Stimulated activated CD4-positive, alpha-beta T cell treated with anti-CD3 and anti-CD28 coated beads, Interleukin-15, amount 100 ng/mL, for 24 hours (primary cell): ENCODE measurements around the gene NPIPA7.
"Not testable (repeated sequence)": the region's sequence is repeated elsewhere in the genome, so short reads cannot be mapped to it uniquely, and the experiment has no call there.

Experiments
- DNase-seq: peaks from one replicate; pipeline ENCODE4 v3.0.0-alpha.2; 2020

NPIPA7 gene

GRCh38 chr16:16378840-16379239 lies at the start of gene NPIPA7:
NPIPA7 (plus strand) TSS chr16:16379140; CDS start chr16:16379245, 105 bp downstream.
- DNase-seq: not testable (repeated sequence)

GRCh38 chr16:16331466-16331865 lies 47.5 kb upstream of the NPIPA7 start:
- DNase-seq: not testable (repeated sequence)

GRCh38 chr16:16357556-16357955 lies 21.4 kb upstream of the NPIPA7 start:
- DNase-seq: not testable (repeated sequence)

DNA sequence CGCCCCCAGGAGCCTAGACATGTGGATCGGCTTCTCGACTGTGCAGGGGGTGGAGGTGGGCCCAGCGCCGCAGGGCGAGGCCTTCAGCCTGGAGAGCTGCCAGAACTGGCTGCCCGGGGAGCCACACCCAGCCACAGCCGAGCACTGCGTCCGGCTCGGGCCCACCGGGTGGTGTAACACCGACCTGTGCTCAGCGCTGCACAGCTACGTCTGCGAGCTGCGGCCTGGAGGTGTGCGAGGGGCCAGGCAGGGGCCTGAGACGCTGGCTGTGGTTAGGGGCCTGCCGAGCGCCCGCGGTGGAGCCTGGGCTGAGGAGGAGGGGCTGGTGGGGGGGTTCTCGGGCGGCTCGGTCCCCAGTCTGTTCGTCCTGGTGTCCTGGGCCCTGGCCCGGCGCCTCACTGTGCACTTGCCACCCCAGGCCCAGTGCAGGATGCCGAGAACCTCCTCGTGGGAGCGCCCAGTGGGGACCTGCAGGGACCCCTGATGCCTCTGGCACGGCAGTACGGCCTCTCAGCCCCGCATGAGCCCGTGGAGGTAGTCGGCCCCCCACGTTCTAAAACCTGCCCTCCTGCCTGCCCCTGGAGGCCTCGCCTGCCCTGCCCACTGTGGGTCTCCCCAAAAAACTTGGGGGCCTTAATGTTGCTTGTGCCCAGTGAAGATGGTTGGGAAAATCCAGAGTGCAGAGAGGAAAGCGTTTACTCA lies 20.2 kb upstream of the NPIPA7 start:
- not testable (repeated sequence) for DNase-seq

DNA sequence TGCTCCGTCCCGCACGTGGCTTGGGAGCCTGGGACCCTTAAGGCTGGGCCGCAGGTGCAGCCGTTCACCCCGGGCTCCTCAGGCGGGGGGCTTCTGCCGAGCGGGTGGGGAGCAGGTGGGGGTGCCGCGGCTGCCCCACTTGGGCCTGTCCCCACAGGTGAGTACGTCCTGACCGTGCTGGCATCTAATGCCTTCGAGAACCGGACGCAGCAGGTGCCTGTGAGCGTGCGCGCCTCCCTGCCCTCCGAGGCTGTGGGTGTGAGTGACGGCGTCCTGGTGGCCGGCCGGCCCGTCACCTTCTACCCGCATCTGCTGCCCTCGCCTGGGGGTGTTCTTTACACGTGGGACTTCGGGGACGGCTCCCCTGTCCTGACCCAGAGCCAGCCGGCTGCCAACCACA lies 15.3 kb upstream of the NPIPA7 start:
- not testable (repeated sequence) for DNase-seq

DNA sequence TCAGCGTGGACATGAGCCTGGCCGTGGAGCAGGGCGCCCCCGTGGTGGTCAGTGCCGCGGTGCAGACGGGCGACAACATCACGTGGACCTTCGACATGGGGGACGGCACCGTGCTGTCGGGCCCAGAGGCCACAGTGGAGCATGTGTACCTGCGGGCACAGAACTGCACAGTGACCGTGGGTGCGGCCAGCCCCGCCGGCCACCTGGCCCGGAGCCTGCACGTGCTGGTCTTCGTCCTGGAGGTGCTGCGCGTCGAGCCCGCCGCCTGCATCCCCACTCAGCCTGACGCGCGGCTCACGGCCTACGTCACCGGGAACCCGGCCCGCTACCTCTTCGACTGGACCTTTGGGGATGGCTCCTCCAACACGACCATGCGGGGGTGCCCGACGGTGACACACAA lies 14.8 kb upstream of the NPIPA7 start:
- DNase-seq: not testable (repeated sequence)

DNA sequence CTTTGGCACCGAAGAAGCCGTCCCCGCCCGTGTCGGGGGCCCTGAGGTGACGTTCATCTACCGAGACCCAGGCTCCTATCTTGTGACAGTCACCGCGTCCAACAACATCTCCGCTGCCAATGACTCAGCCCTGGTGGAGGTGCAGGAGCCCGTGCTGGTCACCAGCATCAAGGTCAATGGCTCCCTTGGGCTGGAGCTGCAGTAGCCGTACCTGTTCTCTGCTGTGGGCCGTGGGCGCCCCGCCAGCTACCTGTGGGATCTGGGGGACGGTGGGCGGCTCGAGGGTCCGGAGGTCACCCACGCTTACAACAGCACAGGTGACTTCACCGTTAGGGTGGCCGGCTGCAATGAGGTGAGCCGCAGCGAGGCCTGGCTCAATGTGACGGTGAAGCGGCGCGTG lies 14.2 kb upstream of the NPIPA7 start:
- DNase-seq: not testable (repeated sequence)

GRCh38 chr16:16365319-16365718 lies 13.6 kb upstream of the NPIPA7 start:
- not testable (repeated sequence) for DNase-seq

- not testable (repeated sequence) for DNase-seq
Observed at GRCh38 chr16:16365851-16366250, 13.1 kb upstream of the NPIPA7 start.

- not testable (repeated sequence) for DNase-seq
Observed at GRCh38 chr16:16366552-16367284, 12.2 kb upstream of the NPIPA7 start.

- not testable (repeated sequence) for DNase-seq
Observed at GRCh38 chr16:16367285-16367628, 11.7 kb upstream of the NPIPA7 start.

DNA sequence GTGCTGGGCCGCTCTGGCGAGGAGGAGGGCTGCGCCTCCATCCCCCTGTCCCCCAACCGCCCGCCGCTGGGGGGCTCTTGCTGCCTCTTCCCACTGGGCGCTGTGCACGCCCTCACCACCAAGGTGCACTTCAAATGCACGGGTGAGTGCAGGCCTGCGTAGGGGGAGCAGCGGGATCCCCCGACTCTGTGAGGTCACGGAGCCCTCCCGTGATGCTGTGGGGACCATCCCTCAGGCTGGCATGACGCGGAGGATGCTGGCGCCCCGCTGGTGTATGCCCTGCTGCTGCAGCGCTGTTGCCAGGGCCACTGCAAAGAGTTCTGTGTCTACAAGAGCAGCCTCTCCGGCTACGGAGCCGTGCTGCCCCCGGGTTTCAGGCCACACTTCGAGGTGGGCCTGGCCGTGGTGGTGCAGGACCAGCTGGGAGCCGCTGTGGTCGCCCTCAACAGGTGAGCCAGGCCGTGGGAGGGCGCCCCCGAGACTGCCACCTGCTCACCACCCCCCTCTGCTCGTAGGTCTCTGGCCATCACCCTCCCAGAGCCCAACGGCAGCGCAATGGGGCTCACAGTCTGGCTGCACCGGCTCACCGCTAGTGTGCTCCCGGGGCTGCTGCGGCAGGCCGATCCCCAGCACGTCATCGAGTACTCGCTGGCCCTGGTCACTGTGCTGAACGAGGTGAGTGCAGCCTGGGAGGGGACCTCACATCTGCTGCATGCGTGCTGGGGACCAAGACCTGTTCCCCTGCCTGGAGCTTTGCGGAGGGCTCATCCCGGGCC lies 9.7 kb upstream of the NPIPA7 start:
- not testable (repeated sequence) for DNase-seq

GRCh38 chr16:16371136-16371735 lies 7.7 kb upstream of the NPIPA7 start:
- DNase-seq: not testable (repeated sequence)

GRCh38 chr16:16374192-16374591 lies 4.7 kb upstream of the NPIPA7 start:
- DNase-seq: not testable (repeated sequence)

GRCh38 chr16:16399685-16400084 lies 20.7 kb downstream of the NPIPA7 start:
- not testable (repeated sequence) for DNase-seq

GRCh38 chr16:16402333-16402732 lies 23.4 kb downstream of the NPIPA7 start:
- not testable (repeated sequence) for DNase-seq

DNA sequence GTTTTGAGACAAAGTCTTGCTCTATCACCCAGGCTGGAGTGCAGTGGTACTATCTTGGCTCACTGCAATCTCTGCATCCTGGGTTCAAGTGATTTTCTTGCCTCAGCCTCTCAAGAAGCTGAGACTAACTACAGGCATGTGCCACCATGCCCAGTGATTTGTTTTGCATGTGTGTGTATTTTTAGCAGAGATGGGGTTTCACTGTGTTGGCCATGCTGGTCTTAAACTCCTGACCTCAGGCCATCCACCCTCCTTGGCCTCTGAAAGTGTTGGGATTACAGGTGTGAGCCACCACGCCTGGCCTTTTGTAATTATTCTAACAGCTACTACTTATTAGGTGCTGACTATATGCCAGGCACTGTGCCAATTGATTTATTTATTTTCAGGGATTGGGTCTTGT lies 25.3 kb downstream of the NPIPA7 start:
- not testable (repeated sequence) for DNase-seq

- DNase-seq: not testable (repeated sequence)
Observed at GRCh38 chr16:16405421-16405820, 26.5 kb downstream of the NPIPA7 start.

DNA sequence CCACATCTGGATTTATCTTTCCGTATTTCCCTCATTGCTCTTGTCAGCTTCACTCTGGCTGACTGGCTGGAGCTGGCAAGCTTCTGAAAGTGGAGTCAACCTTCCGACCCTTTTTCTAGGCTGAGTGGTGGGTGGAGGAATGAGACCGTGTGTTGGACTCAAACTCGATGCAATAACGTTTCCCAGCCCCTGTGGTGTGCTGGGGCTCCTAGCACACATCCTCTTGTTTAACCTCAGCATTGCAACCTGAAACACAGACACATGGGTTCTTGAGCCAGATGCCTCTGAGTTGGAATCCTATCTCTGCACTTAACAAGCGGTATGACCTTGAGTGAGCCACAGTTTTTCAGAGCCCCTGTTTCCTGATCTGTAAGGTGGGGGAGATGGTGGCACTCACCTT lies 29.5 kb downstream of the NPIPA7 start:
- DNase-seq: not testable (repeated sequence)

GRCh38 chr16:16413773-16414172 lies 34.8 kb downstream of the NPIPA7 start:
- DNase-seq: not testable (repeated sequence)

- DNase-seq: not testable (repeated sequence)
Observed at GRCh38 chr16:16417071-16417470, 38.1 kb downstream of the NPIPA7 start.

- DNase-seq: not testable (repeated sequence)
Observed at GRCh38 chr16:16417914-16418544, 39.1 kb downstream of the NPIPA7 start.
